A549 (cell line): Measurements from ENCODE around the gene EVC2.

Source experiments
- KDM5A ChIP-seq: fragments of 200-600 bp; sonication (generic); IDR thresholded peaks from 2 replicates; pipeline ENCODE4 v1.6.1; 2016; ENCODE audit warnings: antibody characterized with exemption, mild to moderate bottlenecking
- RAD21 ChIP-seq, 2 experiments: fragments of >200 bp in 1 of 2; sonication (Bioruptor Twin) in 1 of 2; formaldehyde crosslinking in 1 of 2; IDR thresholded peaks in 1 of 2; conservative IDR thresholded peaks in 1 of 2; 2 replicates in 1 of 2; 3 replicates in 1 of 2; pipeline ENCODE4 v1.6.1; 2012 to 2018; ENCODE audit warnings: inconsistent platforms in 1 of 2
- RNF2 ChIP-seq: fragments of 200-600 bp; sonication (generic); IDR thresholded peaks from 2 replicates; pipeline ENCODE4 v1.6.1; 2016; ENCODE audit warnings: low read depth, mild to moderate bottlenecking, antibody characterized with exemption, moderate library complexity, borderline replicate concordance
- SMC3 ChIP-seq: fragments of >200 bp; sonication (Bioruptor Twin); formaldehyde crosslinking; IDR thresholded peaks from 3 replicates; pipeline ENCODE4 v1.6.1; 2018; ENCODE audit warnings: inconsistent platforms
- TF ChIP-seq, protein P1 (sequence below): fragments of >200 bp; sonication (Bioruptor Twin); formaldehyde crosslinking; IDR thresholded peaks from 3 replicates; pipeline ENCODE4 v1.5.1; 2016
- TF ChIP-seq, protein P2 (sequence below): fragments of 200-600 bp; sonication (generic); IDR thresholded peaks from 2 replicates; pipeline ENCODE4 v1.6.1; 2016; ENCODE audit warnings: antibody characterized with exemption, mild to moderate bottlenecking, moderate library complexity
- TF ChIP-seq, protein P3 (sequence below): fragments of 150-350 bp; IDR thresholded peaks from 2 replicates; pipeline ENCODE4 v1.6.1; 2014; ENCODE audit warnings: low read depth, mild to moderate bottlenecking, low read length

DNA sequence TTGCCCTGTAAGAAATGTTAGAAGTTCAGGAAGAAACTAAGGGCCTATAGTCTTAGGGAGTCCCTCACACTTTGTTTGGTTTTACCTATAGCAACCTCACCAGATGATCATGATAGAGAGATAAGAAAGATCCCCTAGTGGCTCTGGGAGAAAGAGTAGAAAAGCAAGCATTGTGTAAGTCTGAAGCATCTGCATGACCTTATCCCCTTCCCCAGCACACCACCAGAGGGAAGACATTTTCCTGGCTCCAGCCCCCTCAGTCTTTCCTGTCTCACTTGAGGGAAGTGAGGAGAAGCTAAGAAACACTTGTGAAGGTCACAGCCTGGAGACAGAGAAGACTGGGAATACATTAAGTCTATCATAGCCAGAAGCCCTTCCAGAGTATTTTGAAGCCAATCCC, 154.0 kb downstream of the EVC2 start:
- TF ChIP-seq KDM5A: no peak
- no peak for TF ChIP-seq RAD21 (conservative IDR thresholded peaks at IDR 0.05 in 1 of 2, IDR thresholded peaks at IDR 0.05 in 1 of 2)
- TF ChIP-seq, protein P1, sequence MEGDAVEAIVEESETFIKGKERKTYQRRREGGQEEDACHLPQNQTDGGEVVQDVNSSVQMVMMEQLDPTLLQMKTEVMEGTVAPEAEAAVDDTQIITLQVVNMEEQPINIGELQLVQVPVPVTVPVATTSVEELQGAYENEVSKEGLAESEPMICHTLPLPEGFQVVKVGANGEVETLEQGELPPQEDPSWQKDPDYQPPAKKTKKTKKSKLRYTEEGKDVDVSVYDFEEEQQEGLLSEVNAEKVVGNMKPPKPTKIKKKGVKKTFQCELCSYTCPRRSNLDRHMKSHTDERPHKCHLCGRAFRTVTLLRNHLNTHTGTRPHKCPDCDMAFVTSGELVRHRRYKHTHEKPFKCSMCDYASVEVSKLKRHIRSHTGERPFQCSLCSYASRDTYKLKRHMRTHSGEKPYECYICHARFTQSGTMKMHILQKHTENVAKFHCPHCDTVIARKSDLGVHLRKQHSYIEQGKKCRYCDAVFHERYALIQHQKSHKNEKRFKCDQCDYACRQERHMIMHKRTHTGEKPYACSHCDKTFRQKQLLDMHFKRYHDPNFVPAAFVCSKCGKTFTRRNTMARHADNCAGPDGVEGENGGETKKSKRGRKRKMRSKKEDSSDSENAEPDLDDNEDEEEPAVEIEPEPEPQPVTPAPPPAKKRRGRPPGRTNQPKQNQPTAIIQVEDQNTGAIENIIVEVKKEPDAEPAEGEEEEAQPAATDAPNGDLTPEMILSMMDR: no peak
- no peak for TF ChIP-seq SMC3
- TF ChIP-seq RNF2: no peak
- TF ChIP-seq, protein P2, sequence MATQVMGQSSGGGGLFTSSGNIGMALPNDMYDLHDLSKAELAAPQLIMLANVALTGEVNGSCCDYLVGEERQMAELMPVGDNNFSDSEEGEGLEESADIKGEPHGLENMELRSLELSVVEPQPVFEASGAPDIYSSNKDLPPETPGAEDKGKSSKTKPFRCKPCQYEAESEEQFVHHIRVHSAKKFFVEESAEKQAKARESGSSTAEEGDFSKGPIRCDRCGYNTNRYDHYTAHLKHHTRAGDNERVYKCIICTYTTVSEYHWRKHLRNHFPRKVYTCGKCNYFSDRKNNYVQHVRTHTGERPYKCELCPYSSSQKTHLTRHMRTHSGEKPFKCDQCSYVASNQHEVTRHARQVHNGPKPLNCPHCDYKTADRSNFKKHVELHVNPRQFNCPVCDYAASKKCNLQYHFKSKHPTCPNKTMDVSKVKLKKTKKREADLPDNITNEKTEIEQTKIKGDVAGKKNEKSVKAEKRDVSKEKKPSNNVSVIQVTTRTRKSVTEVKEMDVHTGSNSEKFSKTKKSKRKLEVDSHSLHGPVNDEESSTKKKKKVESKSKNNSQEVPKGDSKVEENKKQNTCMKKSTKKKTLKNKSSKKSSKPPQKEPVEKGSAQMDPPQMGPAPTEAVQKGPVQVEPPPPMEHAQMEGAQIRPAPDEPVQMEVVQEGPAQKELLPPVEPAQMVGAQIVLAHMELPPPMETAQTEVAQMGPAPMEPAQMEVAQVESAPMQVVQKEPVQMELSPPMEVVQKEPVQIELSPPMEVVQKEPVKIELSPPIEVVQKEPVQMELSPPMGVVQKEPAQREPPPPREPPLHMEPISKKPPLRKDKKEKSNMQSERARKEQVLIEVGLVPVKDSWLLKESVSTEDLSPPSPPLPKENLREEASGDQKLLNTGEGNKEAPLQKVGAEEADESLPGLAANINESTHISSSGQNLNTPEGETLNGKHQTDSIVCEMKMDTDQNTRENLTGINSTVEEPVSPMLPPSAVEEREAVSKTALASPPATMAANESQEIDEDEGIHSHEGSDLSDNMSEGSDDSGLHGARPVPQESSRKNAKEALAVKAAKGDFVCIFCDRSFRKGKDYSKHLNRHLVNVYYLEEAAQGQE: no peak
- TF ChIP-seq, protein P3, sequence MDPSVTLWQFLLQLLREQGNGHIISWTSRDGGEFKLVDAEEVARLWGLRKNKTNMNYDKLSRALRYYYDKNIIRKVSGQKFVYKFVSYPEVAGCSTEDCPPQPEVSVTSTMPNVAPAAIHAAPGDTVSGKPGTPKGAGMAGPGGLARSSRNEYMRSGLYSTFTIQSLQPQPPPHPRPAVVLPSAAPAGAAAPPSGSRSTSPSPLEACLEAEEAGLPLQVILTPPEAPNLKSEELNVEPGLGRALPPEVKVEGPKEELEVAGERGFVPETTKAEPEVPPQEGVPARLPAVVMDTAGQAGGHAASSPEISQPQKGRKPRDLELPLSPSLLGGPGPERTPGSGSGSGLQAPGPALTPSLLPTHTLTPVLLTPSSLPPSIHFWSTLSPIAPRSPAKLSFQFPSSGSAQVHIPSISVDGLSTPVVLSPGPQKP: no peak
